Kidney glomerular epithelial cell (primary cell): ENCODE data around the gene CRIP1.

Source experiments
- DNase-seq: peaks from one replicate; lab custom pipeline; 2025; lab: John Stamatoyannopoulos, UW

Gene CRIP1

DNA sequence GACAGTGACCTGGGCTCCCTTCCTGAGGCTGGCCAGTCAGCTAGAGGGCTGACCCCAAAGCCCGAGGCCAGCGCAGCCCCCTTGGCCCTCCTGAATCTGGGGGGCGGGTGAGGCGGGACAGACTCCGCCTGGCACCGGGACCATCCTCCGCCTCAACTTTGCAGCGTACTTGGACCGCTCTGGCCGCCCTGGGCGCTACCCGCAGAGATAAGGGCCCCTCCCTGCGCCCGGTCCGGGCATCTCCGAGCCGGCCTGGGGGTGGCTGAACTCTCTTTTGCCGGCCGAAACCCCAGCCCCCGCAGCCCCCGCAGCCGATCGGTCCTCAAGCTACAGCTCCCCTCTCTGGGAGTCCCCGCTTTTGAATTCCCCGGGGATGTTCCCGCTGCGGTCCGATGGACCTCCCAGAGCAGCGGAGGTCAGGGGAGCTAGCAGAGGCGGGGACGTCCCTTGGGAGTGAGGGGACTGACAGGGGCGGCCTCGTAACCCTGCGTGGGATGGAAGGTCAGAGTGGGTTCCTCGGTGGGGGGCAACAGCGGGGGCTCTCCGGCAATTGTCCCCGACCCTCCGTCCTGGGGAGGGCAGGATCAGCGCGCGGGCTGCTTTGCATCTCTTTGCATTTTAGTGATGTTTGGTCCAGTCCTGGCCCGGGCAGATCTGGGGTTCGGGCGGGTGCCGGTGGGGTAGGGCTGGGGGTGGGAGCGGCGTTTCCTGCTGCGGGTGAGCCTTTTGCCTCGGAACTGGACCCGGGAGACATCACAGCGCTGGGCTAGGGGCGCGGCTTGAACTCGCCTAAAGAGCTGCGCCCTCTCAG, at the start of gene CRIP1:
CRIP1 (plus strand) TSS at position 724 of the 811 bp plus-strand sequence. CDS start 374 bp downstream, outside the sequence.
- no peak for DNase-seq

DNA sequence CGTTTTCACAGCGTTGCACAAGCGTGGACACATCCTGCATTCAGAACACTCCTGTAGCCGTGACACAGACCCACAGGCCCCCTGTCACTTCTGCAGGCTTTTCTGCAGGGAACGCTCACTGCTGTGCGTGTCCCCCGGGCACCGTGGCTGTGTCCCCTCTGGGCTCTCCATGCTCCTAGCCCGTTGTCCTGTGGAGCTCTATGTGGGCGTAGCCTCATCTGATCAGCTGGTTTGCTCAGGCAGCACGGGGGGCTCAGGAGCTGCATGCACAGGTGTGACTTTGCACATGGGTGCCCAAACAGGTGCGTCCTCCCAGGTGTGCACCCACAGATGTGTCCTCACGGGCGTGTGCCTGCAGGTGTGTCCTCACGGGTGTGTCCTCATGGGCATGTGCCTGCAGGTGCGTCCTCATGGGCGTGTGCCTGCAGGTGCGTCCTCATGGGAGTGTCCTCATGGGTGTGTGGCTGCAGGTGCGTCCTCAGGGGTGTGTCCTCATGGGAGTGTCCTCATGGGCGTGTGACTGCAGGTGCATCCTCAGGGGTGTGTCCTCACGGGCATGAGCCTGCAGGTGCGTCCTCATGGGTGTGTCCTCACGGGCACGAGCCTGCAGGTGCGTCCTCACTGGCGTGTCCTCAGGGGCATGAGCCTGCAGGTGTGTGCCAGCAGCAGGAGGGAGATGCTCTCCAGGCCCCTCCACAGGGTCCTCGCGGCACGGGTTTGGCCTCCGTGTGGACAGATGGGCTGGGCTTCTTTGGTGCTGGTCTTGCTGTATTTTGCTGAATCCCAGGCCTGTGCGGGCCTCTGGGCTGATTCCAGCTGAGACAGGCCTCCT, 49.6 kb upstream of the CRIP1 start:
- DNase-seq = no peak

- no peak for DNase-seq
Observed at GRCh38 chr14:105437723-105438500, 48.8 kb upstream of the CRIP1 start.

- DNase-seq = no peak
Observed at GRCh38 chr14:105439179-105439578, 47.5 kb upstream of the CRIP1 start.

GRCh38 chr14:105439710-105440553, 46.8 kb upstream of the CRIP1 start:
- no peak for DNase-seq

GRCh38 chr14:105440554-105440900, 46.2 kb upstream of the CRIP1 start:
- DNase-seq = no peak

DNA sequence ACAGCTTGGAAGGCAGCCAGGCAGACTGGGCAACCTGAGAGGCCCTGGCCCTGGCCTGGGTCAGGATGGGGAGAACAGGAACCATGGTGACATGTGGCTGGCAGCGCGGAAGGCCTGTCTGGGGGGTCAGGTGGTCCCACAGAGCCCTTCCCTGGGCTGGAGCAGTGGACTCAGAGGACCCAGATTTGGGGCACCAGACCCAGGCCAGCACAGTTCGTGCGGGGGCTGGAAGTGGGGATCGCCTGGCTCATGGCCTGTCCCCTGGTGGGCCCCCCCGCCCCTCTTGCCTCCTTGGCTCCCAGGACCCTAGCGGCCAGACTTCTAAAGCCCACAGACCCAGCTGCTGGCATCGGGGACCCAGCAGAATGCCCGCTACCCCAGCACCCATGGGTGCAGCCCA, 45.7 kb upstream of the CRIP1 start:
- no peak for DNase-seq

GRCh38 chr14:105442125-105442524, 44.6 kb upstream of the CRIP1 start:
- no peak for DNase-seq

GRCh38 chr14:105442834-105443233, 43.9 kb upstream of the CRIP1 start:
- DNase-seq = no peak

DNA sequence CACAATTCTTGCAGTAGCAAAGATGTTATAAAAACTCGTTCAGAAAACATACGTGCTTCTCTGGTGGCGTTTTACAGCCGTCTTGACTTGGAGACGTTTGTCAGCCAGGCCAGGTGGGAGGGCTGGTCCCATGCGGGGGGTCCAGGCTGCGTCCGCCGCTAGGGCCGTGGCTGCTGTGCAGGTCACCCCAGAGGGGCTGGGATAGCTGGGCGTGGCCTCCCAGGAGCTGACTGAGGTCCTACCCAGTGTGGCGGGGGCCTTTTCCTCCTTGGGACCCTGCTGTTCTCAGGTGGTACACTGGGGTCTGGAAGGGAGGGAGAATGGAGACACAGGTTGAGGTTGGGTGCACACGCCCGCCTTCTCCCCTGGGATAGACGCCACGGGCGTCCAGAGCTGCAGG, 41.8 kb upstream of the CRIP1 start:
- no peak for DNase-seq

DNA sequence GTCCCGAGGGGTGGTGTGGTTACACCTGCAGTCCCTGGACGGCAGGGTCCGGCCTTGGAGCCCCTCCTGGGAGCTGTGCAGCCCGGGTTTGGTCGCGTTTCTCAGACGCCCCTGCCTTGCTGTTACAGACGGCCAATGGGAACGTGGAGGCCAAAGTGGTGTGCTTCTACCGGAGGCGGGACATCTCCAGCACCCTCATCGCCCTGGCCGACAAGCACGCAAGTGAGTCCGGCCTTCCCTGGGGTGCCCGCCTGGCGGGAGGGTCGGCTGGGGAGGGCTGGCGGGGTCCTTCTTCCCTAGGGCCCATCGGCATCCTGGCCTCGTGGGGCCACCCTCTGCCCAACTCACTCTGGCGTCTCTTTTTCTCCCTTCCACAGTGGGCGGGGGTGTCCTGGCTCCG, 41.4 kb upstream of the CRIP1 start:
- no peak for DNase-seq

- DNase-seq = no peak
Observed at GRCh38 chr14:105445901-105446845, 40.5 kb upstream of the CRIP1 start.

DNA sequence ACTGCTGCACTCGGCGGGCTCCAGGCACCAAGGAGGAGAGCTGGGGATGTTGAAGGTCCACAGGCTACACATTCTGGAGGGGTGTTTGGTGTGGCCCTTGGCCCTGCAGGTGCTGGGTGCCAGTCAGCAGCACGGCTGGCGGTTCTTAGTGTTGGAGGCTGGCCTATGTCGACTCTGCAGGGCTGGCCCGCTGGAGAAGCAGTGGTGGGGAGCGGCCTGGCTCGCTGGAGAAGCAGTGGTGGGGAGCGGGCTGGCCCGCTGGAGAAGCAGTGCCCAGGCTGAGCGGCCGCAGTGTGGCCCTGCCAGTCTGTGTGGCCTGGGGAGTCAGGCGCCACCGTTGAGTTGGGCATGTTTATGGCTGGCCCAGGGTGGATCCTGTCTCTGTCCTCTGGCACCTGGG, 39.7 kb upstream of the CRIP1 start:
- no peak for DNase-seq

GRCh38 chr14:105447651-105448640, 38.7 kb upstream of the CRIP1 start:
- no peak for DNase-seq

DNA sequence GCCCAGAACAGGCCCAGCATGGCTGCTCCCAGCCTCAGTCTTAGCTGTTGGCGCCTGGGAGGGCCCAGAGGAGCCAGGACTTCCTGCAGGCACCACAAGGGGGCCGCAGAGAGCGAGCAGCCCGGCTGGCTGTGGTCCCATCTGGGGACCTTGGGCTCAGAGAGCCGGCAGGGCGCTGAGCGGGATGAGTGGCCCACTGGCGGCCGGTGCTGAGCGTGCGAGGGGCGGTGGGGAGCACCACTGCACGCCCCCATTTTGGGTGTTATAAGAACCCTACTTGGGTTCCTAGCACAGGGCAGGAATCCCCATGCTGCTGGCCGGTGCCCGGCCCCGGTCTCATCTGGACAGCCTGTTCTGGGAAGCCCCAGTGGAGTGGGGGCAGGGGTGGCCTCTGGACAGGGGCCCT, 38.0 kb upstream of the CRIP1 start:
- DNase-seq = peak; percentile 10

GRCh38 chr14:105449276-105450122, 37.2 kb upstream of the CRIP1 start:
- DNase-seq = no peak

GRCh38 chr14:105450123-105450505, 36.6 kb upstream of the CRIP1 start:
- no peak for DNase-seq
